Esophagus squamous epithelium (tissue), 4 donors: Measurements from ENCODE around the gene SLC20A1.

Experiments used
- CTCF ChIP-seq, 6 experiments: fragments of 450-650 bp in 4 of 6; fragments of 200-600 bp in 2 of 6; sonication (generic) in 2 of 6; IDR thresholded peaks; one replicate each; pipeline ENCODE4 v1.5.1; 2016 to 2019; ENCODE audit warnings: antibody characterized with exemption in 6 of 6, mild to moderate bottlenecking in 4 of 6, moderate library complexity in 4 of 6
- POLR2A ChIP-seq, 4 donors: fragments of 450-650 bp; IDR thresholded peaks; one replicate each; pipeline ENCODE4 v1.6.1; 2017; ENCODE audit warnings: antibody characterized with exemption in 4 of 4, mild to moderate bottlenecking in 4 of 4, moderate library complexity in 3 of 4

- TF ChIP-seq CTCF (IDR thresholded peaks at IDR 0.05), result no peak
- TF ChIP-seq POLR2A (IDR thresholded peaks at IDR 0.05), result no peak
Measured at GRCh38 chr2:112671801-112672200, 26.1 kb downstream of the SLC20A1 start.
